SK-N-SH (cell line): ENCODE data around the gene OSBPL8. TPM values are rescaled to one million over a fixed set of nuclear protein-coding genes. Genes with fewer than 3 reads are reported as not detected.

Experiments used
- CTCF ChIA-PET: fragments of 300-600, 350-600 bp; formaldehyde crosslinking; extraction: SDS; loops from one replicate; lab custom pipeline; 2021; lab: Yijun Ruan, JAX
- POLR2A ChIA-PET: fragments of 350-600 bp; sonication (Branson Sonifier 250); formaldehyde crosslinking; extraction: SDS; loops from one replicate; lab custom pipeline; 2020; ENCODE audit warnings: antibody characterized with exemption, inconsistent platforms; lab: Yijun Ruan, JAX
- DNase-seq: peaks from one replicate; pipeline ENCODE4 v3.0.0; 2012
- H2AFZ ChIP-seq: fragments of 200-600 bp; sonication (generic); 2 replicates; pipeline ENCODE4 v1.8.1; 2016; ENCODE audit warnings: antibody characterized with exemption, mild to moderate bottlenecking, low read depth
- H3F3A ChIP-seq: fragments of 200-600 bp; sonication (generic); replicated peaks from 2 replicates; pipeline ENCODE3; 2016; ENCODE audit warnings: antibody characterized with exemption, mild to moderate bottlenecking; ENCODE audit not compliant: insufficient read depth
- H3K27ac ChIP-seq, 2 experiments: fragments of 200-500 bp in 1 of 2; fragments of 200-600 bp in 1 of 2; sonication (Bioruptor generic) in 1 of 2; sonication (generic), shearing (Covaris generic) in 1 of 2; 2 replicates each; pipeline versions ENCODE4 v1.5.1 to v1.6.1; 2014 to 2016; ENCODE audit warnings: low read depth in 2 of 2, inconsistent platforms in 1 of 2, low read length in 1 of 2, mild to moderate bottlenecking in 1 of 2, mixed read lengths in 1 of 2
- H3K27me3 ChIP-seq: fragments of 200-600 bp; sonication (generic), shearing (Covaris generic); 2 replicates; pipeline ENCODE4 v1.6.1; 2016; ENCODE audit warnings: mixed run types; ENCODE audit not compliant: insufficient read depth
- H3K36me3 ChIP-seq, 2 experiments: fragments of 200-500 bp in 1 of 2; fragments of 200-600 bp in 1 of 2; sonication (Bioruptor generic) in 1 of 2; sonication (generic) in 1 of 2; replicated peaks in 1 of 2; 2 replicates each; pipeline versions ENCODE3 to v1.5.1; 2014 to 2016; ENCODE audit warnings: low read length in 1 of 2, mild to moderate bottlenecking in 1 of 2; ENCODE audit not compliant: insufficient read depth in 2 of 2, control insufficient read depth in 1 of 2
- H3K4me1 ChIP-seq, 2 experiments: fragments of 200-500 bp in 1 of 2; fragments of 200-600 bp in 1 of 2; sonication (Bioruptor generic) in 1 of 2; sonication (generic), shearing (Covaris generic) in 1 of 2; 2 replicates each; pipeline versions ENCODE4 v1.5.1 to v1.6.1; 2014 to 2016; ENCODE audit warnings: low read depth in 1 of 2, low read length in 1 of 2, mixed run types in 1 of 2; ENCODE audit not compliant: insufficient read depth in 2 of 2, control insufficient read depth in 1 of 2
- H3K4me2 ChIP-seq: fragments of 200-600 bp; sonication (generic), shearing (Covaris generic); 2 replicates; pipeline ENCODE4 v1.6.1; 2017; ENCODE audit warnings: mixed run types
- H3K4me3 ChIP-seq, 2 experiments: fragments of 200-500 bp in 1 of 2; fragments of 200-600 bp in 1 of 2; sonication (Bioruptor generic) in 1 of 2; sonication (generic), shearing (Covaris generic) in 1 of 2; 2 replicates each; pipeline versions ENCODE4 v1.5.1 to v1.8.1; 2014 to 2016; ENCODE audit warnings: low read depth in 2 of 2, inconsistent platforms in 1 of 2, low read length in 1 of 2, mild to moderate bottlenecking in 1 of 2, mixed read lengths in 1 of 2, moderate library complexity in 1 of 2
- H3K79me2 ChIP-seq: fragments of 200-600 bp; sonication (generic); 2 replicates; pipeline ENCODE4 v1.8.1; 2017; ENCODE audit warnings: mild to moderate bottlenecking; ENCODE audit not compliant: insufficient read depth
- H3K9ac ChIP-seq: fragments of 200-600 bp; sonication (generic); 2 replicates; pipeline ENCODE4 v1.6.1; 2017; ENCODE audit warnings: mixed run types
- H3K9me2 ChIP-seq: fragments of 200-600 bp; sonication (generic); 2 replicates; pipeline ENCODE4 v1.6.1; 2017; ENCODE audit warnings: mixed run types
- H3K9me3 ChIP-seq: fragments of 200-600 bp; sonication (generic); 2 replicates; pipeline ENCODE4 v1.6.1; 2017; ENCODE audit warnings: mixed run types, mild to moderate bottlenecking, moderate library complexity
- H4K20me1 ChIP-seq: fragments of 200-600 bp; sonication (generic); 2 replicates; pipeline ENCODE4 v1.6.1; 2017; ENCODE audit warnings: mild to moderate bottlenecking, mixed run types; ENCODE audit not compliant: insufficient read depth
- CHD2 ChIP-seq: fragments of 150-350 bp; IDR thresholded peaks from 2 replicates; pipeline ENCODE4 v1.6.1; 2018; ENCODE audit warnings: low read length; ENCODE audit not compliant: partially characterized antibody
- CTCF ChIP-seq: fragments of 200-600 bp; sonication (generic); IDR thresholded peaks from 2 replicates; pipeline ENCODE4 v1.6.1; 2017; ENCODE audit warnings: antibody characterized with exemption, mild to moderate bottlenecking, moderate library complexity
- FOSL2 ChIP-seq: IDR thresholded peaks from 2 replicates; pipeline ENCODE4 v1.4.0; 2012; ENCODE audit warnings: low read depth, mild to moderate bottlenecking, moderate library complexity, borderline replicate concordance
- FOXM1 ChIP-seq: IDR thresholded peaks from 2 replicates; pipeline ENCODE4 v1.4.0; 2012; ENCODE audit warnings: low read depth, mild to moderate bottlenecking
- GATA2 ChIP-seq: sonication (generic); formaldehyde crosslinking; IDR thresholded peaks from 2 replicates; pipeline ENCODE4 v1.5.0; 2020; ENCODE audit warnings: mild to moderate bottlenecking, missing genetic modification reagents
- MAX ChIP-seq: IDR thresholded peaks from 2 replicates; pipeline ENCODE4 v1.4.0; 2012; ENCODE audit warnings: low read depth
- MXI1 ChIP-seq: IDR thresholded peaks from 2 replicates; pipeline ENCODE4 v1.6.1; 2012; ENCODE audit warnings: mild to moderate bottlenecking, low read depth, low read length, improper control_type of control experiment
- RAD21 ChIP-seq: IDR thresholded peaks from 2 replicates; pipeline ENCODE4 v1.6.1; 2012; ENCODE audit warnings: mild to moderate bottlenecking, low read length
- REST ChIP-seq: IDR thresholded peaks from 2 replicates; pipeline ENCODE4 v1.6.1; 2012; ENCODE audit warnings: mild to moderate bottlenecking, low read depth, low read length, moderate library complexity
- SIN3A ChIP-seq: IDR thresholded peaks from 2 replicates; pipeline ENCODE4 v1.6.1; 2012; ENCODE audit warnings: low read depth, mild to moderate bottlenecking, low read length, moderate library complexity, borderline replicate concordance
- SMC3 ChIP-seq: IDR thresholded peaks from 2 replicates; pipeline ENCODE4 v1.6.1; 2012; ENCODE audit warnings: low read depth, low read length, improper control_type of control experiment
- TAF1 ChIP-seq: IDR thresholded peaks from 2 replicates; pipeline ENCODE4 v1.6.1; 2012; ENCODE audit warnings: low read depth, mild to moderate bottlenecking, low read length, moderate library complexity, borderline replicate concordance
- ZBTB33 ChIP-seq: IDR thresholded peaks from 2 replicates; pipeline ENCODE4 v1.4.0; 2012; ENCODE audit warnings: low read depth, borderline replicate concordance
- WGBS: methylation state at CpG from one replicate; pipeline ENCODE4 v1.1.6; 2017; ENCODE audit warnings: low lambda C conversion rate; 5-methylcytosine and 5-hydroxymethylcytosine counted together
- polyA plus RNA-seq, 3 experiments: library from polyadenylated mRNA; depleted of rRNA; stranded (reverse); fragments of >200 nt; gene quantifications; 2 replicates each; pipeline ENCODE4 v1.2.3, GENCODE V29; 2012

Gene OSBPL8
- polyA plus RNA-seq, 1 of the 3 experiments (the other 2 are of a cell fraction) = 10.6 TPM

GRCh38 chr12:76486011-76486410 is 73.6 kb downstream of the OSBPL8 start (continued):
- TF ChIP-seq REST (no peak), CTCF (no peak)

- Histone ChIP-seq H3K27me3 (no peaks in the 10 kb centered on the region), H4K20me1 (no peaks in the 10 kb centered on the region), H3K4me3 (no peak overlapping the region), H3K79me2 (peaks cover 16% of the 10 kb centered on the region; the same call in 1 of the 2 replicates), H3K36me3 (peaks cover 0 to 6% of the 10 kb centered on the region in 2 experiments), H3K9ac (no peak overlapping the region)
- TF ChIP-seq CHD2 (no peak), FOXM1 (no peak), SIN3A (no peak)
- TF ChIP-seq, all 33 proteins: peak for 0
- no peaks in the 10 kb centered on the region for H3K4me1 ChIP-seq
- ChIA-PET CTCF (interaction anchor here (1.0 kb wide), 1 partner anchor 9 kb away, joined by 3 read pairs; no protein-coding TSS in a partner anchor), POLR2A (no interaction called here)
- H2AFZ ChIP-seq = no peak overlapping the region
- peaks cover 8% of the 10 kb centered on the region for H3F3A ChIP-seq
- H3K4me2 ChIP-seq = no peak overlapping the region
- no peak for DNase-seq
- H3K27ac ChIP-seq = no peak overlapping the region
- no peaks in the 10 kb centered on the region for H3K9me3 ChIP-seq
- H3K9me2 ChIP-seq = no peaks in the 10 kb centered on the region
Measured at GRCh38 chr12:76480796-76481195, 78.8 kb downstream of the OSBPL8 start.

GRCh38 chr12:76478045-76478444 is 81.5 kb downstream of the OSBPL8 start:
- no peak overlapping the region for H3K4me2 ChIP-seq
- no peaks in the 10 kb centered on the region for H3K27me3 ChIP-seq
- no peaks in the 10 kb centered on the region for H3K9me2 ChIP-seq
- H3K4me3 ChIP-seq = no peak overlapping the region
- H3K4me1 ChIP-seq = peaks cover 0 to 2% of the 10 kb centered on the region in 2 experiments; a peak in 1 of 4 replicates
- no peaks in the 10 kb centered on the region for H4K20me1 ChIP-seq
- no peak overlapping the region for H3K9ac ChIP-seq
- CTCF ChIA-PET = no interaction called here
- peaks cover 0 to 8% of the 10 kb centered on the region in 2 experiments for H3K36me3 ChIP-seq
- 82% methylated on average over 5 of the region's 5 CpGs for WGBS
- no peak overlapping the region for H2AFZ ChIP-seq
- POLR2A ChIA-PET = no interaction called here
- no peak for DNase-seq
- H3K79me2 ChIP-seq = peaks cover 28% of the 10 kb centered on the region; the same call in 1 of the 2 replicates
- no peaks in the 10 kb centered on the region for H3K9me3 ChIP-seq
- peaks cover 8% of the 10 kb centered on the region for H3F3A ChIP-seq
- H3K27ac ChIP-seq = no peak overlapping the region
- no peak for TF ChIP-seq FOSL2
- no peak for TF ChIP-seq MXI1
- no peak for TF ChIP-seq TAF1
- TF ChIP-seq REST = no peak
- TF ChIP-seq SMC3 = no peak
- no peak for TF ChIP-seq MAX
- no peak for TF ChIP-seq GATA2 (CRISPR knock-in tag)
- TF ChIP-seq RAD21 = no peak
- TF ChIP-seq SIN3A = no peak
- no peak for TF ChIP-seq ZBTB33
